HG03064 (cell line): ENCODE data around the gene NEGR1.

ENCODE experiments used
- ATAC-seq: cut with Tn5 transposase; IDR thresholded peaks from one replicate; pipeline ENCODE4 v1.9.1; 2021; ENCODE audit warnings: low read depth; ENCODE audit not compliant: unreplicated experiment

The NEGR1 gene

GRCh38 chr1:71428029-71428428 is 854.3 kb downstream of the NEGR1 start:
- ATAC-seq = no peak

- no peak for ATAC-seq
These were observed 855.3 kb downstream of the NEGR1 start for GRCh38 chr1:71427066-71427465.

- no peak for ATAC-seq
These were observed 857.8 kb downstream of the NEGR1 start for GRCh38 chr1:71424536-71424935.

- no peak for ATAC-seq
These were observed 860.1 kb downstream of the NEGR1 start for GRCh38 chr1:71422221-71422620.

GRCh38 chr1:71417421-71417820 is 864.9 kb downstream of the NEGR1 start:
- no peak for ATAC-seq

- no peak for ATAC-seq
These were observed 868.2 kb downstream of the NEGR1 start for GRCh38 chr1:71414179-71414578.

GRCh38 chr1:71413441-71414175 is 868.7 kb downstream of the NEGR1 start:
- ATAC-seq = no peak

GRCh38 chr1:71400050-71400449 is 882.3 kb downstream of the NEGR1 start:
- ATAC-seq = no peak

- no peak for ATAC-seq
These were observed 882.7 kb downstream of the NEGR1 start for GRCh38 chr1:71399594-71399993.

GRCh38 chr1:71393301-71393700 is 889.0 kb downstream of the NEGR1 start:
- ATAC-seq = no peak

GRCh38 chr1:71390518-71390917 is 891.8 kb downstream of the NEGR1 start:
- ATAC-seq = no peak

- ATAC-seq = no peak
These were observed 904.5 kb downstream of the NEGR1 start for GRCh38 chr1:71377886-71378285.

- ATAC-seq = no peak
These were observed 909.8 kb downstream of the NEGR1 start for GRCh38 chr1:71372496-71372895.

- no peak for ATAC-seq
These were observed 910.8 kb downstream of the NEGR1 start for GRCh38 chr1:71371581-71371980.

- ATAC-seq = no peak
These were observed 918.1 kb downstream of the NEGR1 start for GRCh38 chr1:71364236-71364635.

GRCh38 chr1:71362691-71363090 is 919.6 kb downstream of the NEGR1 start:
- no peak for ATAC-seq

- ATAC-seq = no peak
These were observed 920.3 kb downstream of the NEGR1 start for GRCh38 chr1:71362076-71362475.

- no peak for ATAC-seq
These were observed 924.6 kb downstream of the NEGR1 start for GRCh38 chr1:71357708-71358107.

- no peak for ATAC-seq
These were observed 930.9 kb downstream of the NEGR1 start for GRCh38 chr1:71351438-71351837.

GRCh38 chr1:71350805-71351204 is 931.5 kb downstream of the NEGR1 start:
- ATAC-seq = no peak

- no peak for ATAC-seq
These were observed 932.0 kb downstream of the NEGR1 start for GRCh38 chr1:71350330-71350729.
